ENCODE measurements around the gene PLEKHM1.
A peak's percentile ranks its signal among the peaks of the same experiment; 100 is the strongest.
"Not testable (repeated sequence)": the region's sequence is repeated elsewhere in the genome, so short reads cannot be mapped to it uniquely, and the experiment has no call there.

The PLEKHM1 gene

GRCh38 chr17:45461524-45462327 lies 28.8 kb downstream of the PLEKHM1 start:
- peak; percentile 22 for DNase-seq (ENCODE audit: low spot score)

GRCh38 chr17:45460422-45460821 lies 30.1 kb downstream of the PLEKHM1 start:
- DNase-seq (ENCODE audit: low spot score): not testable (repeated sequence)

- DNase-seq (ENCODE audit: low spot score): not testable (repeated sequence)
Measured at GRCh38 chr17:45454341-45454740, 36.2 kb downstream of the PLEKHM1 start.

GRCh38 chr17:45453731-45454130 lies 36.8 kb downstream of the PLEKHM1 start:
- not testable (repeated sequence) for DNase-seq (ENCODE audit: low spot score)

- DNase-seq (ENCODE audit: low spot score): not testable (repeated sequence)
Measured at GRCh38 chr17:45453225-45453534, 37.3 kb downstream of the PLEKHM1 start.

- not testable (repeated sequence) for DNase-seq (ENCODE audit: low spot score)
Measured at GRCh38 chr17:45452329-45453224, 37.9 kb downstream of the PLEKHM1 start.

GRCh38 chr17:45451660-45452059 lies 38.9 kb downstream of the PLEKHM1 start:
- DNase-seq (ENCODE audit: low spot score): not testable (repeated sequence)

- DNase-seq (ENCODE audit: low spot score): no peak
Measured at GRCh38 chr17:45451131-45451530, 39.4 kb downstream of the PLEKHM1 start.

- not testable (repeated sequence) for DNase-seq (ENCODE audit: low spot score)
Measured at GRCh38 chr17:45449708-45450329, 40.7 kb downstream of the PLEKHM1 start.

GRCh38 chr17:45449260-45449659 lies 41.3 kb downstream of the PLEKHM1 start:
- DNase-seq (ENCODE audit: low spot score): not testable (repeated sequence)

GRCh38 chr17:45448483-45448882 lies 42.0 kb downstream of the PLEKHM1 start:
- DNase-seq (ENCODE audit: low spot score): not testable (repeated sequence)

- not testable (repeated sequence) for DNase-seq (ENCODE audit: low spot score)
Measured at GRCh38 chr17:45448066-45448465, 42.5 kb downstream of the PLEKHM1 start.

- not testable (repeated sequence) for DNase-seq (ENCODE audit: low spot score)
Measured at GRCh38 chr17:45447650-45448049, 42.9 kb downstream of the PLEKHM1 start.

- not testable (repeated sequence) for DNase-seq (ENCODE audit: low spot score)
Measured at GRCh38 chr17:45446872-45447625, 43.5 kb downstream of the PLEKHM1 start.

- peak; percentile 57 for DNase-seq (ENCODE audit: low spot score)
Measured at GRCh38 chr17:45445901-45446743, 44.4 kb downstream of the PLEKHM1 start.

GRCh38 chr17:45444856-45445820 lies 45.4 kb downstream of the PLEKHM1 start:
- DNase-seq (ENCODE audit: low spot score): not testable (repeated sequence)

GRCh38 chr17:45444301-45444700 lies 46.2 kb downstream of the PLEKHM1 start:
- not testable (repeated sequence) for DNase-seq (ENCODE audit: low spot score)

GRCh38 chr17:45443371-45444260 lies 46.9 kb downstream of the PLEKHM1 start:
- not testable (repeated sequence) for DNase-seq (ENCODE audit: low spot score)
